Stomach (tissue), 4 donors: ENCODE results near the gene CCDC170.

ENCODE experiments used
- EP300 ChIP-seq: sonication (generic); formaldehyde crosslinking; IDR thresholded peaks from one replicate; pipeline ENCODE4 v1.6.1; 2017; ENCODE audit warnings: antibody characterized with exemption
- POLR2AphosphoS5 ChIP-seq, 3 donors: sonication (generic); formaldehyde crosslinking; IDR thresholded peaks; one replicate each; pipeline ENCODE4 v1.6.1; 2016; ENCODE audit warnings: antibody characterized with exemption in 3 of 3

DNA sequence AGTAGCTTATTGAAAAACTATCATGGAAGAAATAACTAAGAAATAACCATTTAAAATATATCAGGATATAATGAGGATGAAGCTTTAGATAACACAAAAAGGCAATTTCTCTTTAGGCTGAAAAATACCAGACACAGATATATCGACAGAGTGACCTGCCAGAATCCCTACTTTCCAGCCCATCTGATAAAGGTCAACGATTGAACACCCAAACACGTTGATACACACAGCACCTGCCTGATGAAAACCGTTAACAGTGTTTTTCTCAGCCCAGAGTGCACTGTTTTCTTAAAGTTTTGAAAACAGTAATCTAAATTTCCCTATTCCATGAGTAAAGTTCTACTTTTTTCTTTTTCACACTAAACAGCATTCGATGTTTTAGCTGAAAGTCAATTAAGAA is 170.6 kb downstream of the CCDC170 start:
- TF ChIP-seq EP300: no peak
- TF ChIP-seq POLR2AphosphoS5 (IDR thresholded peaks at IDR 0.05): no peak
